Kidney (tissue), 14 donors: Measurements from ENCODE around the gene ANGPT4. TPM values are rescaled to one million over a fixed set of nuclear protein-coding genes. Genes with fewer than 3 reads are reported as not detected.

ENCODE experiments used
- DNase-seq, 5 donors: peaks; one replicate each; pipeline ENCODE4 v3.0.0-alpha.2; 2013 to 2020
- FAIRE-seq: peaks from 2 replicates; lab custom pipeline; 2012; peaks lifted over from hg19 to GRCh38; lab: Jason Lieb, UNC
- H3K27ac ChIP-seq, 2 donors: one replicate each; pipeline ENCODE4 v1.7.0; 2013; ENCODE audit warnings: low read depth in 2 of 2, low read length in 2 of 2, inconsistent platforms in 1 of 2
- H3K27me3 ChIP-seq: one replicate; pipeline ENCODE4 v1.7.1; 2013; ENCODE audit warnings: low read length, inconsistent platforms; ENCODE audit not compliant: control insufficient read depth, insufficient read depth
- H3K36me3 ChIP-seq, 3 donors: one replicate each; pipeline versions ENCODE4 v1.7.0 to v1.7.1; 2013; ENCODE audit warnings: low read length in 3 of 3, control low read depth in 1 of 3, inconsistent platforms in 1 of 3; ENCODE audit not compliant: insufficient read depth in 3 of 3, control insufficient read depth in 2 of 3
- H3K4me1 ChIP-seq, 3 donors: one replicate each; pipeline versions ENCODE4 v1.7.0 to v1.7.1; 2013; ENCODE audit warnings: low read length in 3 of 3, inconsistent platforms in 1 of 3, low read depth in 1 of 3; ENCODE audit not compliant: control insufficient read depth in 2 of 3, insufficient read depth in 2 of 3
- H3K4me3 ChIP-seq, 3 donors: one replicate each; pipeline versions ENCODE4 v1.7.0 to v1.8.1; 2013; ENCODE audit warnings: low read length in 3 of 3, control low read depth in 1 of 3, inconsistent platforms in 1 of 3
- H3K9ac ChIP-seq, 3 donors: one replicate each; pipeline versions ENCODE4 v1.7.0 to v1.7.1; 2013; ENCODE audit warnings: low read length in 3 of 3, control low read depth in 1 of 3, inconsistent platforms in 1 of 3
- H3K9me3 ChIP-seq, 3 donors: one replicate each; pipeline versions ENCODE4 v1.7.0 to v1.7.1; 2013; ENCODE audit warnings: low read length in 3 of 3, control low read depth in 1 of 3, inconsistent platforms in 1 of 3; ENCODE audit not compliant: control insufficient read depth in 2 of 3, insufficient read depth in 1 of 3
- intact Hi-C: fragments of 100-400 bp; cut with DNase I; formaldehyde crosslinking; loops from one replicate; pipeline ENCODE4 v1.11.1; 2022
- polyA plus RNA-seq: library from polyadenylated mRNA; stranded (reverse); fragments of 350-450 nt; fragmentation: Illumina TruSeq; extraction: RNeasy Lipid Tissue Mini Kit (QIAGEN cat#74804); gene quantifications from one replicate; pipeline ENCODE4 v1.2.3, GENCODE V29; 2014; ENCODE audit warnings: low read depth, low replicate concordance; ENCODE audit not compliant: insufficient read depth
- total RNA-seq: library from RNA; stranded (reverse); fragmentation: NEBNext Ultra II Directional; extraction: Animal tissue kit (Norgen Biotek cat#: 25700); gene quantifications from one replicate; pipeline ENCODE4 v1.2.1, GENCODE V29; 2021
- TF ChIP-seq, protein P1 (sequence below): IDR thresholded peaks from 3 replicates; pipeline ENCODE4 v1.5.1; 2012; ENCODE audit warnings: mild to moderate bottlenecking, moderate library complexity, borderline replicate concordance; ENCODE audit not compliant: insufficient read depth; ENCODE audit errors: extremely low read depth
- donor health status: control.
- donor health status: control.
- donor health status: control.
- donor health status: control.
- donor health status: control.
- donor health status: DM: yes; HTN: yes; CAD: no.
- donor health status: Normal renal cell carcinoma (clear cell type).

ANGPT4 gene
- total and polyA plus RNA-seq, 2 donors from 2014 or later: 0.24 to 0.57 TPM

- Histone ChIP-seq H3K4me1 (peaks cover 0 to 3% (median 2%) of the 10 kb centered on the region in 3 donors), H3K27me3 (peaks cover 3% of the 10 kb centered on the region), H3K9ac (no peak overlapping the region), H3K9me3 (no peaks in the 10 kb centered on the region), H3K4me3 (no peak overlapping the region), H3K27ac (no peak overlapping the region), H3K36me3 (no peaks in the 10 kb centered on the region)
- TF ChIP-seq, protein P1, sequence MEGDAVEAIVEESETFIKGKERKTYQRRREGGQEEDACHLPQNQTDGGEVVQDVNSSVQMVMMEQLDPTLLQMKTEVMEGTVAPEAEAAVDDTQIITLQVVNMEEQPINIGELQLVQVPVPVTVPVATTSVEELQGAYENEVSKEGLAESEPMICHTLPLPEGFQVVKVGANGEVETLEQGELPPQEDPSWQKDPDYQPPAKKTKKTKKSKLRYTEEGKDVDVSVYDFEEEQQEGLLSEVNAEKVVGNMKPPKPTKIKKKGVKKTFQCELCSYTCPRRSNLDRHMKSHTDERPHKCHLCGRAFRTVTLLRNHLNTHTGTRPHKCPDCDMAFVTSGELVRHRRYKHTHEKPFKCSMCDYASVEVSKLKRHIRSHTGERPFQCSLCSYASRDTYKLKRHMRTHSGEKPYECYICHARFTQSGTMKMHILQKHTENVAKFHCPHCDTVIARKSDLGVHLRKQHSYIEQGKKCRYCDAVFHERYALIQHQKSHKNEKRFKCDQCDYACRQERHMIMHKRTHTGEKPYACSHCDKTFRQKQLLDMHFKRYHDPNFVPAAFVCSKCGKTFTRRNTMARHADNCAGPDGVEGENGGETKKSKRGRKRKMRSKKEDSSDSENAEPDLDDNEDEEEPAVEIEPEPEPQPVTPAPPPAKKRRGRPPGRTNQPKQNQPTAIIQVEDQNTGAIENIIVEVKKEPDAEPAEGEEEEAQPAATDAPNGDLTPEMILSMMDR: no peak
- FAIRE-seq (no peak), DNase-seq (no peak)
- intact Hi-C loops: no loop called here
Observed at GRCh38 chr20:952196-952795, 36.2 kb upstream of the ANGPT4 start.

DNA sequence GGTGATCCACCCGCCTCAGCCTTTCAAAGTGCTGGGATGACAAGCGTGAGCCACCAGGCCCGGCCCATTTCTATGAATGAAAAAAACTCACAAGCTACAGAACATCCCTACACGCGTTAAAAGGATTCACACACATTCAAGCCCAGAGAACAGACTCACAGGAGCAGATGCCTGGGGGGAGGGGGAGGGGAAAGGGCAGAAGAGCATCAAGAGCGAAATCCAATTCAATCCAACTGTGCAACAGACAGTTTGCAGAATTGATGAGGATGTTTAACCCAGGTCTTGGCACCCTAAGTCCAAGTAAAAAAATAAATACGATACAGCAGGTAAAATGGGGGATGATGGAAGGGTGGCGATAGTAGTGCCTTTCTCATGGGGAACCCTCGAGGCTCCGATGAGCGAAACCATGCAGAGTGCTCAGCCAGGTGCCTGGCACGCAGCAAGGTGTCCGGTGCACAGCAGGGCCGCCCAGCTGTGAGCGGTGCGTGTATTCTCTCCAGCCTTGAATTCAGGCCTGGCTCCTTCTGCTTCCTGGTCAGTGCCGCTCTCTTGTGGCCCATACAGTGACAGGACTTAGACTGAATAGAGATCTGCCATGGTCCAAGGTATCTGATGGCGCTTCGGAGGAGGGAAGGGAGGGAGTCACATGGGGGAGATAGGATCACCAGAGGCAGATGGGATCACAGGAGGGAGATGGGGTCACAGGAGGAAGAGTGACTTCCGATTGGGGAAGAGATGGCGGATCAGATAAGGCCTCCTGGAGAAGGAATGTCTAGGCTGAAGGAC, 35.4 kb upstream of the ANGPT4 start:
- FAIRE-seq: no peak

DNA sequence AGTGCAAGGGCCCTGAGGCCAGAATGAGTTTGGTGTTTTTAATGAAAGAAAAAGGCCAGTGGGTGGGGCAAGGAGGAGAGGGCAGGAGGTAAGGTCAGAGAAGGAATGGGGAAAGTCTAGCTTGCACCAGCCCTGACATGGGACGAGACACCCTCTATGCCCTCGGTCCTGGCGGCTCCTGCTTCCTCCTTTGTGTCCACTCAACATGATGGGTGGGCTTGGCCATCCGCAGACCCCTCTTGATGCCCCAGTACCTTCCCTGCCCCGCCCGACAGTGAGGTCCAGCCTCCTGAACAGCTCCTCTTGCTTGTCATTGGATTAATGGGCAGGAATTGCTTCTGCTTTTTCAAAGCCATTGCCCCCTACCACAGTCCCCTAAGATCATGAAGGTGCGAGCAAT, 33.6 kb upstream of the ANGPT4 start:
- FAIRE-seq: no peak
- TF ChIP-seq, protein P1: no peak
- Histone ChIP-seq H3K36me3 (no peaks in the 10 kb centered on the region), H3K27me3 (no peaks in the 10 kb centered on the region), H3K4me3 (no peak overlapping the region), H3K27ac (no peak overlapping the region), H3K9me3 (no peaks in the 10 kb centered on the region), H3K4me1 (no peaks in the 10 kb centered on the region), H3K9ac (no peak overlapping the region)
- no peak for DNase-seq
- intact Hi-C loops: no loop called here

More for the DNA sequence above, 35.4 kb upstream of the ANGPT4 start:
- Histone ChIP-seq H3K9ac (no peak overlapping the region), H3K36me3 (no peaks in the 10 kb centered on the region), H3K4me1 (peaks cover 0 to 3% (median 2%) of the 10 kb centered on the region in 3 donors), H3K27me3 (peaks cover 3% of the 10 kb centered on the region), H3K9me3 (no peaks in the 10 kb centered on the region), H3K4me3 (no peak overlapping the region), H3K27ac (no peak overlapping the region)
- TF ChIP-seq, protein P1: no peak
- intact Hi-C loops: no loop called here
- DNase-seq: no peak
